SK-N-SH treated with all-trans-retinoic acid at 6 μM for 48 hours (cell line): Measurements from ENCODE around the gene SLC19A3.

Experiments
- ARNTL ChIP-seq: fragments of 450-650 bp; formaldehyde crosslinking; IDR thresholded peaks from 2 replicates; pipeline ENCODE4 v1.5.0; 2020; ENCODE audit warnings: low read depth, mild to moderate bottlenecking, moderate library complexity, borderline replicate concordance
- BACH2 ChIP-seq: fragments of 250-450 bp; sonication (Bioruptor Pico); IDR thresholded peaks from 2 replicates; pipeline ENCODE4 v1.9.0; 2021; ENCODE audit warnings: mild to moderate bottlenecking, borderline replicate concordance
- ESRRG ChIP-seq: fragments of 250-450 bp; sonication (Bioruptor Pico); IDR thresholded peaks from 2 replicates; pipeline ENCODE4 v1.6.1; 2021; ENCODE audit warnings: mild to moderate bottlenecking
- ISL1 ChIP-seq: fragments of 250-450 bp; sonication (Bioruptor Pico); IDR thresholded peaks from 2 replicates; pipeline ENCODE4 v2.1.2; 2022; ENCODE audit warnings: mild to moderate bottlenecking, moderate library complexity
- OSR1 ChIP-seq: fragments of 250-450 bp; sonication (Bioruptor Pico); IDR thresholded peaks from 2 replicates; pipeline ENCODE4 v1.8.0; 2022; ENCODE audit warnings: moderate library complexity, mild to moderate bottlenecking, inconsistent platforms
- PATZ1 ChIP-seq: fragments of 250-450 bp; sonication (Bioruptor Pico); IDR thresholded peaks from 2 replicates; pipeline ENCODE4 v1.8.0; 2020; ENCODE audit warnings: mild to moderate bottlenecking, moderate library complexity, borderline replicate concordance
- PPARA ChIP-seq: fragments of 250-450 bp; sonication (Bioruptor Pico); IDR thresholded peaks from 2 replicates; pipeline ENCODE4 v1.5.0; 2020; ENCODE audit warnings: mild to moderate bottlenecking, borderline replicate concordance
- TOX ChIP-seq: fragments of 250-450 bp; sonication (Bioruptor Pico); IDR thresholded peaks from 2 replicates; pipeline ENCODE4 v1.8.0; 2021; ENCODE audit warnings: mild to moderate bottlenecking, moderate library complexity, borderline replicate concordance
- ZC3H10 ChIP-seq: fragments of 250-450 bp; sonication (Bioruptor Pico); IDR thresholded peaks from 2 replicates; pipeline ENCODE4 v1.5.1; 2021; ENCODE audit warnings: mild to moderate bottlenecking, moderate library complexity
- TF ChIP-seq, protein P1 (sequence below): fragments of 250-450 bp; sonication (Bioruptor Pico); IDR thresholded peaks from 2 replicates; pipeline ENCODE4 v1.8.0; 2021; ENCODE audit warnings: low read depth, mild to moderate bottlenecking, moderate library complexity, borderline replicate concordance
- TF ChIP-seq, protein P2 (sequence below): fragments of 250-450 bp; sonication (Bioruptor Pico); IDR thresholded peaks from 2 replicates; pipeline ENCODE4 v1.5.1; 2020; ENCODE audit warnings: low read depth, mild to moderate bottlenecking, moderate library complexity

GRCh38 chr2:227765788-227766372, 48.1 kb upstream of the SLC19A3 start:
- TF ChIP-seq ARNTL (no peak), ESRRG (no peak), PATZ1 (CRISPR knock-in tag) (no peak), BACH2 (no peak), PPARA (CRISPR knock-in tag) (no peak), ISL1 (no peak), OSR1 (CRISPR knock-in tag) (no peak), ZC3H10 (CRISPR knock-in tag) (no peak), TOX (CRISPR knock-in tag) (no peak)
- TF ChIP-seq, protein P1, sequence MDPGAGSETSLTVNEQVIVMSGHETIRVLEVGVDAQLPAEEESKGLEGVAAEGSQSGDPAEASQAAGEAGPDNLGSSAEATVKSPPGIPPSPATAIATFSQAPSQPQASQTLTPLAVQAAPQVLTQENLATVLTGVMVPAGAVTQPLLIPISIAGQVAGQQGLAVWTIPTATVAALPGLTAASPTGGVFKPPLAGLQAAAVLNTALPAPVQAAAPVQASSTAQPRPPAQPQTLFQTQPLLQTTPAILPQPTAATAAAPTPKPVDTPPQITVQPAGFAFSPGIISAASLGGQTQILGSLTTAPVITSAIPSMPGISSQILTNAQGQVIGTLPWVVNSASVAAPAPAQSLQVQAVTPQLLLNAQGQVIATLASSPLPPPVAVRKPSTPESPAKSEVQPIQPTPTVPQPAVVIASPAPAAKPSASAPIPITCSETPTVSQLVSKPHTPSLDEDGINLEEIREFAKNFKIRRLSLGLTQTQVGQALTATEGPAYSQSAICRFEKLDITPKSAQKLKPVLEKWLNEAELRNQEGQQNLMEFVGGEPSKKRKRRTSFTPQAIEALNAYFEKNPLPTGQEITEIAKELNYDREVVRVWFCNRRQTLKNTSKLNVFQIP (CRISPR knock-in tag): no peak
- TF ChIP-seq, protein P2, sequence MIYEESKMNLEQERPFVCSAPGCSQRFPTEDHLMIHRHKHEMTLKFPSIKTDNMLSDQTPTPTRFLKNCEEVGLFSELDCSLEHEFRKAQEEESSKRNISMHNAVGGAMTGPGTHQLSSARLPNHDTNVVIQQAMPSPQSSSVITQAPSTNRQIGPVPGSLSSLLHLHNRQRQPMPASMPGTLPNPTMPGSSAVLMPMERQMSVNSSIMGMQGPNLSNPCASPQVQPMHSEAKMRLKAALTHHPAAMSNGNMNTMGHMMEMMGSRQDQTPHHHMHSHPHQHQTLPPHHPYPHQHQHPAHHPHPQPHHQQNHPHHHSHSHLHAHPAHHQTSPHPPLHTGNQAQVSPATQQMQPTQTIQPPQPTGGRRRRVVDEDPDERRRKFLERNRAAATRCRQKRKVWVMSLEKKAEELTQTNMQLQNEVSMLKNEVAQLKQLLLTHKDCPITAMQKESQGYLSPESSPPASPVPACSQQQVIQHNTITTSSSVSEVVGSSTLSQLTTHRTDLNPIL: no peak
